VCaP (cell line): Measurements from ENCODE around the gene CLDN1.
A peak's percentile ranks its signal among the peaks of the same experiment; 100 is the strongest.

Experiments used
- H3K27ac ChIP-seq: fragments of 450-650 bp; 2 replicates; pipeline ENCODE4 v1.5.1; 2017
- CTCF ChIP-seq: fragments of 450-650 bp; conservative IDR thresholded peaks from 2 replicates; pipeline ENCODE4 v1.5.1; 2017; ENCODE audit warnings: mild to moderate bottlenecking, moderate library complexity

CLDN1 gene

GRCh38 chr3:190306513-190307163 is 15.6 kb downstream of the CLDN1 start:
- no peak for TF ChIP-seq CTCF
- H3K27ac ChIP-seq: peak overlapping the region; percentile 14; the same call in 1 of the 2 replicates

- no peak for TF ChIP-seq CTCF
- no peak overlapping the region for H3K27ac ChIP-seq
Measured at GRCh38 chr3:190306026-190306425, 16.2 kb downstream of the CLDN1 start.

GRCh38 chr3:190305406-190305805 is 16.8 kb downstream of the CLDN1 start:
- no peak for TF ChIP-seq CTCF
- H3K27ac ChIP-seq: no peak overlapping the region

- TF ChIP-seq CTCF: no peak
- no peak overlapping the region for H3K27ac ChIP-seq
Measured at GRCh38 chr3:190303884-190304283, 18.4 kb downstream of the CLDN1 start.

GRCh38 chr3:190302212-190302867 is 19.9 kb downstream of the CLDN1 start:
- H3K27ac ChIP-seq: no peak overlapping the region
- TF ChIP-seq CTCF: no peak

- no peak for TF ChIP-seq CTCF
- no peak overlapping the region for H3K27ac ChIP-seq
Measured at GRCh38 chr3:190301591-190301990, 20.7 kb downstream of the CLDN1 start.

- no peak overlapping the region for H3K27ac ChIP-seq
- no peak for TF ChIP-seq CTCF
Measured at GRCh38 chr3:190299969-190300368, 22.3 kb downstream of the CLDN1 start.
